ENCODE measurements around the gene GLRX2.
"Not testable (repeated sequence)": the region's sequence is repeated elsewhere in the genome, so short reads cannot be mapped to it uniquely, and the experiment has no call there.

GLRX2 gene

DNA sequence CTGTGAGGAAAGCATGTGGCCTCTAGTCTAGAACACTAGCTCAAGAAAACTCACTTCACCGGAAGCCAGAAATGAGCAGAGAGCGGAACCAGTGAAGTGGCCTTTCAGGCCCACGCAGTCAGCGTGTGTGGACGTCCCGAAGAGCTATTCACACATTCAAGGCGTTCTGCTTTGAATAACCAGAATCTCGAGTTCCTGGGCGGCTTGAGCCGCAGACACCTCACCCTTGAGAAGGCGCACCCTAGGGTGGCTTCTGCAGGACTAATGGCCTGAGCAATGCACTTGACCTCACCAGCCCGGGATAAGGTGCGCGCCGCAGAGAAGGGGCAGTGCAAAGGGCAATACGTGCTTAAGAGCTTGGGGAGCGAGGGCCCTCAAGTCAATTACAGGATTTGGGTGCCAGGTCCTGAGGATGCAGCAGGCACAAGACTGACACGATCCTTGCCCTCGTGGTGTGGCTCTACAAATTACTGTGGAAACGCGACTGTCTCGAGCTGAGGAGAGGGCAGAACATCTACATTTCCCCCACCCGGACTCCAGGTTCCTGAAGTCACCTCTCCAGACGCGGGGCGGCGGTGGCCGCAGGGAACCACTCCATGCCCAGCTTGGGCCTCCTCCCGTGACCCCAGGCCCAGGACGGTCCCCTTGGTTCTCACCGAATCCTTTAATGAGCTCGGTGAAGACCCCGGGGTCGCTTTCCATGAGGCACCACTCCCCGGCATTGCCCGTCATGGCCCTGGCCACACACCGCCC lies 46.5 kb downstream of the GLRX2 start:
- peak; percentile 50 for DNase-seq (ENCODE audit: low read depth)
- peak overlapping the region; percentile 93 for H3K4me3 ChIP-seq (ENCODE audit: low read length)
- TF ChIP-seq, protein P1, sequence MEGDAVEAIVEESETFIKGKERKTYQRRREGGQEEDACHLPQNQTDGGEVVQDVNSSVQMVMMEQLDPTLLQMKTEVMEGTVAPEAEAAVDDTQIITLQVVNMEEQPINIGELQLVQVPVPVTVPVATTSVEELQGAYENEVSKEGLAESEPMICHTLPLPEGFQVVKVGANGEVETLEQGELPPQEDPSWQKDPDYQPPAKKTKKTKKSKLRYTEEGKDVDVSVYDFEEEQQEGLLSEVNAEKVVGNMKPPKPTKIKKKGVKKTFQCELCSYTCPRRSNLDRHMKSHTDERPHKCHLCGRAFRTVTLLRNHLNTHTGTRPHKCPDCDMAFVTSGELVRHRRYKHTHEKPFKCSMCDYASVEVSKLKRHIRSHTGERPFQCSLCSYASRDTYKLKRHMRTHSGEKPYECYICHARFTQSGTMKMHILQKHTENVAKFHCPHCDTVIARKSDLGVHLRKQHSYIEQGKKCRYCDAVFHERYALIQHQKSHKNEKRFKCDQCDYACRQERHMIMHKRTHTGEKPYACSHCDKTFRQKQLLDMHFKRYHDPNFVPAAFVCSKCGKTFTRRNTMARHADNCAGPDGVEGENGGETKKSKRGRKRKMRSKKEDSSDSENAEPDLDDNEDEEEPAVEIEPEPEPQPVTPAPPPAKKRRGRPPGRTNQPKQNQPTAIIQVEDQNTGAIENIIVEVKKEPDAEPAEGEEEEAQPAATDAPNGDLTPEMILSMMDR (conservative IDR thresholded peaks at IDR 0.05; ENCODE audit: low read length) = no peak

DNA sequence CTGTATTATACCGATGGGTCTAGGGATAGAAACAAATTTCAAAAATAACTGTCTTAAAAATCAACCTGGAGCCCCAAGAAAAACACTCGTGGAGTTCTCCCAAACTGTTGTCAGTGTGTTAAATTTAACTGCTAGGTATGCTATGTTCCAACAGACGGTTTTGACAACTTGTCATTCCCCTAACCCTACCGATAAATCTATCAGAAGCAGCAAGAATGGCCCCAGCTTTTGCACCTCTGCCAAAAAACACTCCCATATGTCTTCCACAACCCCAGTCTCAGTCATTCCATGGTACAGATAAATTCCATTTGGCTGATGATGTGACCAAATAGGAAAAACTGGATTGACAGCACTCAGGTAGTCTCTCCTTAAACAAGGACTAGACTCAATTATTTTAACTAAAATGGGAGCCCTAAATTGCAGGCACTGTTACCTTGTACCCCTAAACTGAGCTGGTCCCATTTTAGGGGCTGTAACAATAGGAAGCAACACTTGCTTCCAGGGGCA lies 51.0 kb downstream of the GLRX2 start:
- TF ChIP-seq, protein P1 (conservative IDR thresholded peaks at IDR 0.05; ENCODE audit: low read length) = no peak
- DNase-seq (ENCODE audit: low read depth) = no peak
- no peak overlapping the region for H3K4me3 ChIP-seq (ENCODE audit: low read length)

DNA sequence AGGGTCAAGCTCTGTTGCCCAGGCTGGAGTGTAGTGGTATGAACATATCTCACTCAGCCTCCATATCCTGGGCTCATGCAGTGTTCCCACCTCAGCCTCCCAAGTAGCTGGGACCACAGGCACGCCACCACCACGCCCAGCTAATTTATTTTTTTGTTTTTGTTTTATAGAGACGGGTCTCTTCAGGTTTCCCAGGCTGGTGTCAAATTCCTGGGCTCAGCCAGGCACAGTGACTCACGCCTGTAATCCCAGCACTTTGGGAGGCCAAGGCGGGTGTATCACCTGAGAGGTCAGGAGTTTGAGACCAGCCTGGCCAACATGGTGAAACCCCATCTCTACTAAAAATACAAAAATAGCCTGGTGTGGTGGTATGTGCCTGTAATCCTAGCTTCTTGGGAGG lies 56.3 kb downstream of the GLRX2 start:
- not testable (repeated sequence) for DNase-seq (ENCODE audit: low read depth); H3K4me3 ChIP-seq (ENCODE audit: low read length)
